Subcutaneous adipose tissue (tissue), 4 donors: ENCODE data around the gene DNMT1. TPM values are rescaled to one million over a fixed set of nuclear protein-coding genes. Genes with fewer than 3 reads are reported as not detected.

ENCODE experiments used
- CTCF ChIP-seq: fragments of 450-650 bp; IDR thresholded peaks from one replicate; pipeline ENCODE4 v1.5.1; 2016; ENCODE audit warnings: low read depth, mild to moderate bottlenecking, control low read depth, antibody characterized with exemption, moderate library complexity
- total RNA-seq, 4 donors: library from RNA; depleted of rRNA; stranded (reverse); fragments of >200 nt; gene quantifications; one replicate each; pipeline ENCODE4 v1.1.0, GENCODE V29; 2016

The DNMT1 gene
- 10 to 100 TPM; 25.5 to 60.7 (median 41.5) TPM for total RNA-seq

- no peak for TF ChIP-seq CTCF
These were observed at the start of gene DNMT1 for GRCh38 chr19:10194500-10195198. Gene DNMT1 (minus strand): TSS chr19:10194953. CDS start chr19:10194899, 54 bp downstream.

GRCh38 chr19:10243606-10244005, 48.9 kb upstream of the DNMT1 start:
- TF ChIP-seq CTCF, result no peak

- TF ChIP-seq CTCF, result no peak
These were observed 43.5 kb upstream of the DNMT1 start for GRCh38 chr19:10238172-10238783.

- TF ChIP-seq CTCF, result no peak
These were observed 42.9 kb upstream of the DNMT1 start for GRCh38 chr19:10237702-10238101.

GRCh38 chr19:10235003-10235402, 40.2 kb upstream of the DNMT1 start:
- no peak for TF ChIP-seq CTCF

- TF ChIP-seq CTCF, result no peak
These were observed 39.2 kb upstream of the DNMT1 start for GRCh38 chr19:10233946-10234345.

GRCh38 chr19:10231612-10232228, 37.0 kb upstream of the DNMT1 start:
- no peak for TF ChIP-seq CTCF
